IPS DF 6.9 (cell line): ENCODE results near the gene PRR15L.

Experiments
- DNase-seq: peaks from one replicate; pipeline ENCODE4 v3.0.0-alpha.2; 2013; ENCODE audit warnings: low read depth, low spot score
- H3K27ac ChIP-seq: one replicate; pipeline ENCODE4 v1.5.1; 2013; ENCODE audit warnings: low read length, control low read depth
- H3K27me3 ChIP-seq: 2 replicates; pipeline ENCODE4 v1.6.1; 2013; ENCODE audit warnings: mild to moderate bottlenecking, low read length; ENCODE audit not compliant: control insufficient read depth, insufficient read depth
- H3K36me3 ChIP-seq: 2 replicates; pipeline ENCODE4 v1.6.1; 2013; ENCODE audit warnings: low read length; ENCODE audit not compliant: control insufficient read depth, insufficient read depth
- H3K4me1 ChIP-seq: 2 replicates; pipeline ENCODE4 v1.6.1; 2013; ENCODE audit warnings: low read length; ENCODE audit not compliant: control insufficient read depth, insufficient read depth
- H3K4me3 ChIP-seq: 2 replicates; pipeline ENCODE4 v1.5.1; 2013; ENCODE audit warnings: mild to moderate bottlenecking, low read length
- H3K9me3 ChIP-seq: 2 replicates; pipeline ENCODE4 v1.6.1; 2013; ENCODE audit warnings: low read length, inconsistent platforms; ENCODE audit not compliant: control insufficient read depth, insufficient read depth
- WGBS: extraction: QIAGEN DNeasy Blood & Tissue Kit; methylation state at CpG from one replicate; pipeline ENCODE4 v1.1.7; 2013; ENCODE audit warnings: mixed read lengths, missing lambda C conversion rate; ENCODE audit not compliant: insufficient read length, insufficient coverage; 5-methylcytosine and 5-hydroxymethylcytosine counted together

The PRR15L gene

DNA sequence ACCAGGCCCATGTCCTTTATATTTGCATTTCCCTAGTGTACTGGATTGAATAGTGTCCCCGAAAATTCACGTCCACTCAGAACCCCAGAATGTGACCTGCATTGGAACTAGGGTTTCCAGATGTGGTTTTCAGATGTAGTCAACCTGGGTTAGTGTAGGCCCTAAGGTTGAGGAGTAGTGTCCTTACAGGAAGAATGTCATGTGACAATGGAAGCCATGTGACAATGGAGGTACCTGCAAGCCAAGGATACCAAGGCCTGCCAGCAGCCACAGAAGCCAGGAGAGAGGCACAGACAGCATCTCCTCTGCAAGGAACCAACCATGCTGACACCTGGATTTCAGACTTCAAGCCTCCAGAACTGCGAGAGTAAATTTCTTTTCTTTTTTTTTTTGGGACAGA, 5.2 kb upstream of the PRR15L start:
- Histone ChIP-seq H3K4me3 (no peak overlapping the region), H3K27me3 (no peaks in the 10 kb centered on the region; the same call in 1 of the 2 replicates), H3K4me1 (peaks cover 3% of the 10 kb centered on the region; the same call in 1 of the 2 replicates), H3K27ac (no peak overlapping the region), H3K9me3 (no peaks in the 10 kb centered on the region), H3K36me3 (no peaks in the 10 kb centered on the region)
- WGBS, result no CpG with 5 or more reads among the region's 3 CpGs
- no peak for DNase-seq

DNA sequence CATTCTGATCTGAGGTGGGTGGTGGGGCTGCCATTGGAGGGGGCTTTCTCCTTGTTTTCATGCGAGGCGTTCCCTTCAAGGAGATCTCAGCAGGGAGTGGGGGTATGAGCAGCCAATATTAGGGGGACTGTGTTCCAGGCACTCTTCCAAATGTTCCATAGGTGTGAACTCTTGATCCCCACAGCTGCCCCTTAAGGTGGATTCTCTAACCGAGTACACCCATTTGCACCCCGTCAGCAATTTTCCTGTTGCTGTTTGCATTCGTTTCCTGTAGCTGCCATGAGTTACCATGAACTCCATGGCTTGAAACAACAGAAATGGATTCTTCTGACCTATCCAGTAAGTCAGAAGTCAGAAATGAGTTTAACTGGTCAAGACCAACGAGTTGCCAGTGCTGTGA, 3.7 kb upstream of the PRR15L start:
- Histone ChIP-seq H3K9me3 (no peaks in the 10 kb centered on the region), H3K27ac (no peak overlapping the region), H3K27me3 (no peaks in the 10 kb centered on the region; the same call in 1 of the 2 replicates), H3K36me3 (no peaks in the 10 kb centered on the region), H3K4me1 (peaks cover 10% of the 10 kb centered on the region; the same call in 1 of the 2 replicates), H3K4me3 (no peak overlapping the region)
- DNase-seq, result no peak
- WGBS, result no CpG with 5 or more reads among the region's 6 CpGs

DNA sequence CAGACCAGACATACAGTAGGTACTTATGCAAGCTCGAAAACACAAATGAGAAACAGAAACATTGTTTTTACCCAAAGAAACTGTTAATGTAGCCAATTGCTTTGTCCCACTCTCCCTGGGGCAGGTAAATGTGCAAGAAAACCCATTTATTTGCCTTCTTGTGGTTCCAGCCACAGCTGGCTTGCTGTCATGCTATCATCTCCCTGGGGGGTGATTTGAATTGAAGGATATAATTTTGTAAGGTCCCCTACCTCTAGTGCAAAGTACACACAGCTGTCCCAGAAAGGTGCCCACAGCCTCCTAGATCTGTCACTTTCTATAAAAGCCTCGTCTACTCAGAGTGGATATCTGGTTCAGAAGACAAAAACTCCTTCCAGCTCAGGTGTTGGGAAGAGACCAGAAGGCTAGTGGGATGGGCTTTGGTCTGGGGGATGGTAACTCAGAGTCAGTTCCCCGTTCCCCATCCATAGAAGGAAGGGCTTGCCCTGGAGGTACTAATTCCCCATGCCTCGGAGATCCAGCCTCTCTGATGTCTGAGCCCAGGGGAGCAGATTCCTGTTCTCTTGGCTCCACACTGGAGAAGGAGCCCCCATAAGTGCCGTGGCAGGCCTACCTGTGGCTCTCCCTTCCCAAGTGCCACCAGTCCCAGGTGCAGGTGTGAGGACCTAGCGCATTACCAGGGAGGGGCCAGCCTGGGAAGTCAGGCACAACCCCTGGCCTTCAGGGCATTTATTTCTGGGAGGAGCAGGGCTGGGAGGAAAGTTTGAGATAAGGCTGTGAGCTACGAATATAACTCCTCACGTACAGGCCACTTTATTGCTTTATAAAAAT, 2.4 kb upstream of the PRR15L start:
- H3K27ac ChIP-seq, result no peak overlapping the region
- peaks cover 10% of the 10 kb centered on the region; the same call in 1 of the 2 replicates for H3K4me1 ChIP-seq
- no peak for DNase-seq
- no peaks in the 10 kb centered on the region; the same call in 1 of the 2 replicates for H3K27me3 ChIP-seq
- no CpG with 5 or more reads among the region's 8 CpGs for WGBS
- H3K9me3 ChIP-seq, result no peaks in the 10 kb centered on the region
- H3K4me3 ChIP-seq, result no peak overlapping the region
- no peaks in the 10 kb centered on the region for H3K36me3 ChIP-seq

DNA sequence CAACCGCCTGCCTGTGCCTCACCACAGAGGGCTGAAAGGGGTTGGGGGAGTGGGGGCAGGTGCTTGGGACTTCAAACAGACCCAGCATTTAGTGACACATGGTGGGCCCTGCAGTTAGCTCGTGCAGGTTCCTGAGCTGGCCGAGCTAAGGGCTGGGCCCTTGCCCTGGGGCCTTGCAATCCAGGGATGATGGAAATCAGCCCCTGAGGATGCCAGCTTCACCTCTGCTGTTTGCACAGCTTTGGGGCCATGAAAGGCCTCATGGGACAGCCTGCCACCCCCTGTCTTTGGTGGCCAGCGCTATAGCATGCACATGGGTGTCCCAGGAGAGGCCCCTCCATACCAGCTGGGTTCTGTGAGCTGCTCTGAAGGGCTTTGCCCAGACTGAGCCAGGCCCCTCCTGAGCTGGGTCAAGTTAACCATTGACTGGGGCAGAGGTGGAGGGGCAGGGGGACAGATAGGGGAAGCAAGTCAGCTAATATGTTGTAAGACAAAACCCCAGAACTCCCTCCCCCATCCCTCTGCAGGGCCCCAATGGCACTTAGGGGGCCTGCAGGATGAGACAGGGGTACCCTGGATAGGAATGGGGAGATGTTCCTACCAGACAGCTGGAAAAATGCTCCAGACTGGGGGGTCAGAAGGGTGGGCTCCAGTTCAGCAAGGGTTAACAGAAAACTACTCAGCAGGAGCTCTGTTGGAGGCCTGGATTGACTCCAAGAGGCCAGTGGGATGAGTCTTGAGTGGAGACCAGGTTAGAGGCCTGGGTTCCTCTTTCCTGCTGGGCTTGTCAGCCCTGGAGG, 692 bp downstream of the PRR15L start:
- no peak for DNase-seq
- H3K27ac ChIP-seq, result no peak overlapping the region
- H3K36me3 ChIP-seq, result no peaks in the 10 kb centered on the region
- no CpG with 5 or more reads among the region's 4 CpGs for WGBS
- no peaks in the 10 kb centered on the region; the same call in 1 of the 2 replicates for H3K27me3 ChIP-seq
- H3K9me3 ChIP-seq, result no peaks in the 10 kb centered on the region
- H3K4me3 ChIP-seq, result no peak overlapping the region
- H3K4me1 ChIP-seq, result peaks cover 10% of the 10 kb centered on the region; the same call in 1 of the 2 replicates

DNA sequence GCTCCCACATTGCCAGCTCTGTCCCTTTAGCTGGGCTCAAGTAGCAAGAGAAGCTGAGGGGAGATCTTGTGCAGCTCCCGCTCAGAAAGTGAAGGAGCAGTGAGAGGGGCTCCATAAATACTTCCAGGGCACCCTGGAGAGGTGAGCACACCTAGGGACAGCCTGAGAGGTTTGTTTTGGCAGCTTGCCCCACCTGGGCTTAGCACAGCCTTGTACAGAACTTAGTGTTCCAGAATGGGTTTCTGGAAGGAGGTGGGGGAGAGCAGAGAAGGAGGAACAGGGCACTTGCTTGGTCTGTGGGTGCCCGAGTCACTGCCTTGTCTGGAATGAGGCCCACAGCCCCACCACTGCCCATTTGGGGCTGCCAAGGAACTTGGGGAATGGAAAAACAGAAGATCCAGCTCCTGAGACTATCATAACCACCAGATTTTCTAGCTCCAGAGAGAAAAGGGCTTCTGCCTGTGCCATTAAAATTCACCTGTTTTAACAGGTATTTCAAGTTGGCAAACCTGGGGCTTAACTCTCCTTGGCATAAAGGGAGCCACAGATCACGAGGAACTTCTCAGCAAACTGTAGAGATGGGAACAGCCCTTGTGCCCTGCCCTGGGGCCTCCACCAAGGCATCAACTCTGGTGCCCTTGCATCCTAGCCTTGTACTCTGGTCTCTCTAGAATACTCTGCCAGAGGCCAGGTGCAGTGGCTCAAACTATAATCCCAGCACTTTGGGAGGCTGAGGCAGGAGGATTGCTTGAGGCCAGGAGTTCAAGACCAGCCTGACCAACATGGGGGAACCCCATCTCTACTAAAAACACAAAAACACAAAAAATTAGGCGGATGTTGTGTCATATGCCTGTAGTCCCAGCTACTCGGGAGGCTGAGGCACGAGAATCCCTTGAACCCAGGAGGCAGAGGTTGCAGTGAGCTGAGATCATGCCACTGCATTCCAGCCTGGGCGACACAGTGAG, 1.9 kb downstream of the PRR15L start:
- Histone ChIP-seq H3K27me3 (no peaks in the 10 kb centered on the region; the same call in 1 of the 2 replicates), H3K4me3 (no peak overlapping the region), H3K4me1 (peaks cover 10% of the 10 kb centered on the region; the same call in 1 of the 2 replicates), H3K27ac (no peak overlapping the region), H3K9me3 (no peaks in the 10 kb centered on the region), H3K36me3 (no peaks in the 10 kb centered on the region)
- no peak for DNase-seq
- no CpG with 5 or more reads among the region's 7 CpGs for WGBS

DNA sequence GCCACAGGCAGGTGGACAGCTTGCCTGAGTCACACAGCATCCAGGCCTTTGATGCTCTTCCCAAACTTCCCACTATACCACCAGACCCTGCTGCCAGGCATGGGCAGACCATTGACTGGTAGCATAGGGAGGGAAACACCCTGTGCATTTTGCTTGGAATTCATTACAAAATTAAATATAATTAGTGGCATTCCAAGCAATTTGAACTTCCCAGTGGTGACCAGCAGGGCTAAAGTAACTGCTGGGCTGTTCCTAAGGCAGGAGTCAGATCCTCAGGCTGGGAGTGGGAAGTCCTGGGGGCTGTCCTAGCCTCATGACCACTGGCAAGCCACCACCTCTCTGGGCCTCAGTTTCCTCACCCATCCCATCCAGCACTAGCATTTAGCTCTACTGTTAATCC, 3.8 kb downstream of the PRR15L start:
- Histone ChIP-seq H3K36me3 (no peaks in the 10 kb centered on the region), H3K4me3 (no peak overlapping the region), H3K27me3 (no peaks in the 10 kb centered on the region; the same call in 1 of the 2 replicates), H3K4me1 (peaks cover 10% of the 10 kb centered on the region; the same call in 1 of the 2 replicates), H3K9me3 (no peaks in the 10 kb centered on the region), H3K27ac (no peak overlapping the region)
- DNase-seq, result no peak

DNA sequence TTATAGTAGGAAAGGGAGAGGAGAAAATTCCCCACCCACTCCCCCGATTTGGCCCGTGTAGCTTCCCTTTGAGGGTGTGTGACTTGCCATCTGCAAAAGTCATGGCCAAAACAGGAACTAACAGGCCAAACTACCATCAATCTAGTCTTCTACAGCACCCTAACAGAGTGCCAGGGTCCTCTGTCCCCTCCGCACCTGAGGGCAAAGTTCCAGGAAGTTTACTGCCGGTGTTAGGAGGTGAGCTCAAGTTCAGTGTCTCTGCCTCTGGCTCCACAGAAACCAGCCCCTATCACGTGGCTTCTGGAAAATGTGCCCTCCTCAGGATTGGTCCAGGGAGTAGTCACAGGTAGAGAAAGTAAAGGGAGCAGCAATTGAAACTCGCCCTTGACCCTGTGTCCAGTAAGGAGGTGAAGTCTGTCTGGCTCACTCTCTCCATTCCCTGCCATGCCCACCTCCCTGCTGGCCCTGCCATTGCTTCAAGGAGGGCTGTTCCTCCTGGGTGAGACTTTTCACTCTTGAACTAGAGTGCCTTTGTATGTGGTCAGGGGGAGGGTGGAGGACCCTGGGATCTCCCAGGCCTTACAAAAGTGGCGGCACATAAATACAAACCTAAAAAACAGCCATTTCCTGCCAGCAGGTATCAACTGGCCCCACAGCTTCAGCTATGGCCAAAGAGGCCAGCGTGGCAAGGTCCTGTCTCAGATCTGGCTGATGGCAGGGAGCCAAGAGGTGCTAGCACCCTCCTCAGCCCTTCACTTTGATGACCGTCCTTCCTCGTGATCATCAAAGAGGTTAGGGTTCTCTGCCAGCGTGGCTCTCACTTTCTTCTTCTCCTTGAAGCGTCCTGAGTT, 5.3 kb downstream of the PRR15L start:
- DNase-seq, result no peak
- no CpG with 5 or more reads among the region's 12 CpGs for WGBS
- Histone ChIP-seq H3K27ac (no peak overlapping the region), H3K36me3 (no peaks in the 10 kb centered on the region), H3K9me3 (no peaks in the 10 kb centered on the region), H3K27me3 (no peaks in the 10 kb centered on the region), H3K4me3 (no peak overlapping the region), H3K4me1 (peaks cover 5% of the 10 kb centered on the region; the same call in 1 of the 2 replicates)

DNA sequence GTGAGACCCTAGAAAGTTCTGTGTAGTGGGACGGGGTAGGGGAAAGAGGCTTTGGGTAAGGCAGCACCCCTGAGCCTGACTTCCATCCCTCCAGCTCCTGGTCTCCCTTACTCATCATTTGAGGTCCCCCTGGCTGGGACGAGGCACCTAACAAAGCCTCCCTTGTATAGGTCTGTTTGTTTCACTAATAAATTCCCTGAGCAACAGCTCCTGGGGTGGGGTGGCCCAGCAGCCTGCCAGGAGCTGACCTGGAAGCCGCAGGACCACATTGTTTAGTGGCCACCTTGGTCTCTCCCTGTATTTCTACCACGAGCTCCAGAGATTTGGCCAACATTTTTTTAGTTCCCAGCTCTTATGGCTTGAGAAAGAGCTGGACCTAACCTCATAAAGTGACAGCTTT, 7.2 kb downstream of the PRR15L start:
- no peaks in the 10 kb centered on the region for H3K4me1 ChIP-seq
- no peaks in the 10 kb centered on the region for H3K9me3 ChIP-seq
- H3K27me3 ChIP-seq, result no peaks in the 10 kb centered on the region
- no peaks in the 10 kb centered on the region for H3K36me3 ChIP-seq
- no peak overlapping the region for H3K4me3 ChIP-seq
- WGBS, result no CpG with 5 or more reads among the region's 4 CpGs
- H3K27ac ChIP-seq, result no peak overlapping the region
- DNase-seq, result no peak

DNA sequence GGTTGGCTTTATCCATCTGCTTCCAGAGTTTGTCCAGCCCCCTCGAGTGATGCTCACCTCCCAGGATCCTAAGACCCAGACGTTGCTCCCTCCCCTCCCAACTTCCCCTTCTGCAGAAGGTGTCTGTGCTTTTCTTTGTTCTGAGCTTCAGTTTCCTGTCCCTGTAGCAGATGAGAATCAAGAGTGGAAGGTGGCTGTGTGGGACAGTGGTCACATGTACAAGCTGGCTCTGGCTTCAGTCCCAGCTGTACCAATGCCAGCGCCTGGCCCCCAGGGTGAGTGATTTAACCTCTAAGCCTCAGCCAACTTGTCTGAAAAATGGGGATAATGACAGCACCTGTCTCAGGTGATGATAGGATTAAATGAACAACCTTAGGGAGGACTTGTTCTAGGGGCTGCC, 7.7 kb downstream of the PRR15L start:
- no peak for DNase-seq
- Histone ChIP-seq H3K9me3 (no peaks in the 10 kb centered on the region), H3K4me1 (no peaks in the 10 kb centered on the region), H3K27me3 (no peaks in the 10 kb centered on the region), H3K4me3 (no peak overlapping the region), H3K36me3 (no peaks in the 10 kb centered on the region), H3K27ac (no peak overlapping the region)
- no CpG with 5 or more reads among the region's 3 CpGs for WGBS
